Body of pancreas (tissue), 4 donors: ENCODE data around the gene MYH14. TPM values are rescaled to one million over a fixed set of nuclear protein-coding genes. Genes with fewer than 3 reads are reported as not detected.

Source experiments
- ATAC-seq: fragments of 150-250 bp; one replicate; pipeline ENCODE4 v1.9.1; 2016
- DNase-seq, 4 donors: peaks; one replicate each; pipeline ENCODE4 v3.0.0-alpha.2; 2019
- H3K27ac ChIP-seq, 4 donors: fragments of 200-600 bp; sonication (generic); 1 replicate in 3 of 4; 2 replicates in 1 of 4; pipeline versions ENCODE4 v1.5.1 to v1.6.1; 2016 to 2019; ENCODE audit warnings: mild to moderate bottlenecking in 1 of 4, mixed read lengths in 1 of 4, moderate library complexity in 1 of 4
- H3K27me3 ChIP-seq, 2 donors: fragments of 200-600 bp; sonication (generic); one replicate each; pipeline ENCODE4 v1.6.0; 2016; ENCODE audit warnings: mild to moderate bottlenecking in 1 of 2
- H3K36me3 ChIP-seq, 2 donors: fragments of 200-600 bp; sonication (generic); replicated peaks in 1 of 2; 2 replicates each; pipeline ENCODE4 v1.5.1; 2016; ENCODE audit warnings: low read depth in 2 of 2; ENCODE audit not compliant: insufficient read depth in 1 of 2
- H3K4me1 ChIP-seq: fragments of 200-600 bp; sonication (generic); one replicate; pipeline ENCODE4 v1.6.0; 2016
- H3K4me3 ChIP-seq, 2 donors: fragments of 200-600 bp; sonication (generic); 1 replicate in 1 of 2; 2 replicates in 1 of 2; pipeline ENCODE4 v1.5.1; 2016 to 2019
- H3K9me3 ChIP-seq, 3 donors: fragments of 200-600 bp; sonication (generic); 1 replicate in 2 of 3; 2 replicates in 1 of 3; pipeline ENCODE4 v1.5.1; 2016
- POLR2A ChIP-seq, 3 donors: fragments of 450-650 bp; IDR thresholded peaks; one replicate each; pipeline ENCODE4 v1.6.1; 2016; ENCODE audit warnings: antibody characterized with exemption in 3 of 3, mild to moderate bottlenecking in 2 of 3
- WGBS, 2 donors: methylation state at CpG; one replicate each; pipeline ENCODE4 v1.1.5; 2017; 5-methylcytosine and 5-hydroxymethylcytosine counted together
- intact Hi-C: fragments of 100-400 bp; cut with DNase I; formaldehyde crosslinking; loops from one replicate; pipeline ENCODE4 v1.15.1; 2023
- total RNA-seq, 2 donors: library from RNA; depleted of rRNA; stranded (reverse); fragments of >200 nt; gene quantifications; one replicate each; pipeline ENCODE4 v1.1.0, GENCODE V29; 2016
- TF ChIP-seq, protein P1 (sequence below), 7 experiments: fragments of 450-650 bp in 4 of 7; fragments of 200-600 bp in 3 of 7; sonication (generic) in 3 of 7; IDR thresholded peaks; one replicate each; pipeline ENCODE4 v1.5.1; 2016 to 2019; ENCODE audit warnings: antibody characterized with exemption in 7 of 7

MYH14 gene
- total RNA-seq, 2 donors from 2014 or later: 40.9 to 61.2 TPM

DNA sequence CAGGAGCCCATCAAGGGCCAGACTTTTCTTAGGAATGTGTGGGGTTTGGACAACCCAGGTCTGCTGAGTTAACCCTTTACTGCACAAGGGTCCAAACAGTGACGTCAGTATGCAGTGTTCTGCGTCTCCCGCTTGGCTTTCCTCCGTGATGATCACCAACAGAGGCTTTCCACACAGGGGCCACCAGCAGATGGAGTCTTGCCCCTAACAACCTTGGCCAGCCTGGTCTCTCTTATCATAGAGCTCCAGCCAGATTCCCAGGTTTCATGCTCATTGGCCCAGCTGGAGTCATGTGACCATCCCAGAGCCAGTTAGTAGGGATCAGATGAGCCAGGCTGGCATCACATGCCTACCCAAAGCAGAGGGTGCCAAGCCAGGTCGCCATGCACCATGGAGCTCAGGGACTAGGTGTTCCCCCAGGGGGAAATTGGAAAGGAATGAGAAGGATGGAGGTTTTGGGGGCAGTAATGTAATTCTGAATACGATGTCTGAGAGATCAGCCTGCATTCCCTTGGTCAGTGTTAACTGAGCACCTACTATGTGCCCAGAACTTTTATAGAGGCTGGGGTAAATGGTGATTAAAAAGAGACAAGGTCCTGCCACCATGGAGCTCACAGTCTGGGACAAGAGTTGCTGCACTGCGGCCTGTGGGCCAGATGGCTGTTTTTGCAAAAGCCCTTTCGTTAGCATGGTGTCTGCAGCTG lies 61.2 kb downstream of the MYH14 start:
- ATAC-seq: no peak
- Histone ChIP-seq H3K4me3 (no peak overlapping the region), H3K36me3 (peaks cover 0 to 5% of the 10 kb centered on the region in 2 donors), H3K9me3 (no peaks in the 10 kb centered on the region), H3K4me1 (no peaks in the 10 kb centered on the region), H3K27ac (no peak overlapping the region), H3K27me3 (no peaks in the 10 kb centered on the region)
- intact Hi-C loops: no loop called here
- TF ChIP-seq, protein P1, sequence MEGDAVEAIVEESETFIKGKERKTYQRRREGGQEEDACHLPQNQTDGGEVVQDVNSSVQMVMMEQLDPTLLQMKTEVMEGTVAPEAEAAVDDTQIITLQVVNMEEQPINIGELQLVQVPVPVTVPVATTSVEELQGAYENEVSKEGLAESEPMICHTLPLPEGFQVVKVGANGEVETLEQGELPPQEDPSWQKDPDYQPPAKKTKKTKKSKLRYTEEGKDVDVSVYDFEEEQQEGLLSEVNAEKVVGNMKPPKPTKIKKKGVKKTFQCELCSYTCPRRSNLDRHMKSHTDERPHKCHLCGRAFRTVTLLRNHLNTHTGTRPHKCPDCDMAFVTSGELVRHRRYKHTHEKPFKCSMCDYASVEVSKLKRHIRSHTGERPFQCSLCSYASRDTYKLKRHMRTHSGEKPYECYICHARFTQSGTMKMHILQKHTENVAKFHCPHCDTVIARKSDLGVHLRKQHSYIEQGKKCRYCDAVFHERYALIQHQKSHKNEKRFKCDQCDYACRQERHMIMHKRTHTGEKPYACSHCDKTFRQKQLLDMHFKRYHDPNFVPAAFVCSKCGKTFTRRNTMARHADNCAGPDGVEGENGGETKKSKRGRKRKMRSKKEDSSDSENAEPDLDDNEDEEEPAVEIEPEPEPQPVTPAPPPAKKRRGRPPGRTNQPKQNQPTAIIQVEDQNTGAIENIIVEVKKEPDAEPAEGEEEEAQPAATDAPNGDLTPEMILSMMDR (IDR thresholded peaks at IDR 0.05): no peak
- no peak for TF ChIP-seq POLR2A (IDR thresholded peaks at IDR 0.05)
- 81 to 86% methylated on average over 8 of the region's 8 CpGs for WGBS, 2 donors
- DNase-seq: no peak

DNA sequence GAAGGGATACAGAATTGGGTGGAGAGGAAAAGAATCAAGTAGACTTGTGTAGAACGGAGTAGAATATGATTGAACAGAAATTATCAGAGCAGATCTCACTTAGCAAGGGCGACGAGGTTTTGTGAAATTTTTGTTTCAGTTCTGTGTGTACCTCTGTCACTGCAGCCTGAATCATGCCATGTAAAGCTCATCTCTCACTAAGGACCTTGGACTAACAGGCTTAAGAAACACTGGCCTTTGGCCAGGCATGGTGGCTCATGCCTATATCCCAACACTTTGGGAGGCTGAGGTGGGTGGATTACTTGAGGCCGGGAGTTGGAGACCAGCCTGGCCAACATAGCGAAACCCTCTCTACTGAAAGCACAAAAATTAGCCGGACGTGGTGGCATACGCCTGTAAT lies 62.6 kb downstream of the MYH14 start:
- no peak overlapping the region for H3K27ac ChIP-seq
- no peaks in the 10 kb centered on the region for H3K9me3 ChIP-seq
- no peak overlapping the region for H3K4me3 ChIP-seq
- peaks cover 0 to 2% of the 10 kb centered on the region in 2 donors for H3K36me3 ChIP-seq
- DNase-seq (no peak), ATAC-seq (no peak)
- no peaks in the 10 kb centered on the region for H3K27me3 ChIP-seq
- intact Hi-C loops: no loop called here
- WGBS, 2 donors: 92% methylated on average over 8 of the region's 8 CpGs
- no peak for TF ChIP-seq POLR2A (IDR thresholded peaks at IDR 0.05)
- TF ChIP-seq, protein P1 (IDR thresholded peaks at IDR 0.05): no peak
- no peaks in the 10 kb centered on the region for H3K4me1 ChIP-seq

DNA sequence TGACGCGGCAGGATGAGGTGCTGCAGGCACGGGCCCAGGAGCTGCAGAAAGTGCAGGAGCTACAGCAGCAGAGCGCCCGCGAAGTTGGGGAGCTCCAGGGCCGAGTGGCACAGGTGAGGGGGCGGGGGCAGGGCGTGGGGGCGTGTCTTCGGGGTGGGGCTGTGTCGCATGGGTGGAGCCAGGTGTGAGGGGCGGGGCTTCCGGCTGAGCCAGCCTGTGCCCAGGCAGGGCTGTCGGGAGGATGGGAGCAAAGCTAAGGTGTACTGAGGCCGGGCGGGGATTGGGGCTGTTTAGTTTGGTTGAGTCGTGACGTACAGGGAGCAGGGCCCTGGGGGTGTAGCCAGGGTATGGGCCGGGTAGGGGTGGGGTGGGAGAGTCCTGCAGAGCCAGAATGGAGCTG lies 63.5 kb downstream of the MYH14 start:
- Histone ChIP-seq H3K27me3 (no peaks in the 10 kb centered on the region), H3K9me3 (no peaks in the 10 kb centered on the region), H3K4me3 (no peak overlapping the region), H3K36me3 (peaks cover 0 to 4% of the 10 kb centered on the region in 2 donors), H3K4me1 (no peaks in the 10 kb centered on the region), H3K27ac (no peak overlapping the region)
- intact Hi-C loops: no loop called here
- no peak for TF ChIP-seq POLR2A (IDR thresholded peaks at IDR 0.05)
- TF ChIP-seq, protein P1 (IDR thresholded peaks at IDR 0.05): no peak
- DNase-seq (peak in 2 of 4 donors; percentile 14), ATAC-seq (peak; percentile 40)
- WGBS, 2 donors: 66 to 81% methylated on average over 19 to 20 of the region's 20 CpGs

DNA sequence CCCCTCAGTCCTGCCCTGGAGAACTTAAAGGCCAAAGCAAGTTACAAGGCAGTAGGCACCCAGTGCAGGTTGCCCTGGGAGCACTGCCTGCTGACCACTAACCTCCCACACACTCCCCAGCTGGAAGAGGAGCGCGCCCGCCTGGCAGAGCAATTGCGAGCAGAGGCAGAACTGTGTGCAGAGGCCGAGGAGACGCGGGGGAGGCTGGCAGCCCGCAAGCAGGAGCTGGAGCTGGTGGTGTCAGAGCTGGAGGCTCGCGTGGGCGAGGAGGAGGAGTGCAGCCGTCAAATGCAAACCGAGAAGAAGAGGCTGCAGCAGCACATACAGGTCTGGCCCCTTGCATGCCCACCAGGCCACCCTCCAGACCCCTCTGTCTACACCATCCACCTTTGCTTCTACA lies 64.6 kb downstream of the MYH14 start:
- Histone ChIP-seq H3K36me3 (peaks cover 0 to 4% of the 10 kb centered on the region in 2 donors), H3K9me3 (no peaks in the 10 kb centered on the region), H3K4me3 (no peak overlapping the region), H3K27ac (no peak overlapping the region), H3K27me3 (no peaks in the 10 kb centered on the region), H3K4me1 (no peaks in the 10 kb centered on the region)
- WGBS, 2 donors: 88 to 94% methylated on average over 13 of the region's 13 CpGs
- DNase-seq: no peak
- ATAC-seq: no peak
- intact Hi-C loops: no loop called here
- no peak for TF ChIP-seq POLR2A (IDR thresholded peaks at IDR 0.05)
- TF ChIP-seq, protein P1 (IDR thresholded peaks at IDR 0.05): no peak

DNA sequence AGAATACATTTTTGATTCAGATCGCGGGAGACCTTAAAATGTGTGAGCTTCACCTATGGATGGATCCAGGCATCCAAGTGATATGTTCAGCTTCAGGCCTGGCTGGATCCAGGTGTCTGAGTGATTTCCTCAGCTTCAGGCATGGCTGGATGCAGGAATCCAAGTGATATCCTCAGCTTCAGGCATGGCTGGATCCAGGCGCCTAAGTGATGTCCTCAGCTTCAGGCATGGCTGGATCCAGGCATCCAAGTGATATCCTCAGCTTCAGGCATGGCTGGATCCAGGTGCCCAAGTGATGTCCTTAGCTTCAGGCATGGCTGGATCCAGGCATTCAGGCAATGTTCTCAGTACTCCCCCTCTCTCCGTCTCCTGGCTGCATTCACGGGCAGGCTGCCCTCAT lies 65.1 kb downstream of the MYH14 start:
- no peak for ATAC-seq
- no peak for TF ChIP-seq POLR2A (IDR thresholded peaks at IDR 0.05)
- TF ChIP-seq, protein P1 (IDR thresholded peaks at IDR 0.05): no peak
- WGBS, 2 donors: 94 to 97% methylated on average over 5 of the region's 5 CpGs
- Histone ChIP-seq H3K9me3 (no peaks in the 10 kb centered on the region), H3K27me3 (no peaks in the 10 kb centered on the region), H3K4me1 (no peaks in the 10 kb centered on the region), H3K36me3 (peaks cover 0 to 2% of the 10 kb centered on the region in 2 donors), H3K27ac (no peak overlapping the region), H3K4me3 (no peak overlapping the region)
- intact Hi-C loops: no loop called here
- no peak for DNase-seq
